ENCODE data around the gene CPLX1. TPM values are rescaled to one million over a fixed set of nuclear protein-coding genes. Genes with fewer than 3 reads are reported as not detected.
"Not testable (repeated sequence)": the region's sequence is repeated elsewhere in the genome, so short reads cannot be mapped to it uniquely, and the experiment has no call there.

Gene CPLX1
- total RNA-seq, 1 experiment from 2014 or later: 0.64 TPM

DNA sequence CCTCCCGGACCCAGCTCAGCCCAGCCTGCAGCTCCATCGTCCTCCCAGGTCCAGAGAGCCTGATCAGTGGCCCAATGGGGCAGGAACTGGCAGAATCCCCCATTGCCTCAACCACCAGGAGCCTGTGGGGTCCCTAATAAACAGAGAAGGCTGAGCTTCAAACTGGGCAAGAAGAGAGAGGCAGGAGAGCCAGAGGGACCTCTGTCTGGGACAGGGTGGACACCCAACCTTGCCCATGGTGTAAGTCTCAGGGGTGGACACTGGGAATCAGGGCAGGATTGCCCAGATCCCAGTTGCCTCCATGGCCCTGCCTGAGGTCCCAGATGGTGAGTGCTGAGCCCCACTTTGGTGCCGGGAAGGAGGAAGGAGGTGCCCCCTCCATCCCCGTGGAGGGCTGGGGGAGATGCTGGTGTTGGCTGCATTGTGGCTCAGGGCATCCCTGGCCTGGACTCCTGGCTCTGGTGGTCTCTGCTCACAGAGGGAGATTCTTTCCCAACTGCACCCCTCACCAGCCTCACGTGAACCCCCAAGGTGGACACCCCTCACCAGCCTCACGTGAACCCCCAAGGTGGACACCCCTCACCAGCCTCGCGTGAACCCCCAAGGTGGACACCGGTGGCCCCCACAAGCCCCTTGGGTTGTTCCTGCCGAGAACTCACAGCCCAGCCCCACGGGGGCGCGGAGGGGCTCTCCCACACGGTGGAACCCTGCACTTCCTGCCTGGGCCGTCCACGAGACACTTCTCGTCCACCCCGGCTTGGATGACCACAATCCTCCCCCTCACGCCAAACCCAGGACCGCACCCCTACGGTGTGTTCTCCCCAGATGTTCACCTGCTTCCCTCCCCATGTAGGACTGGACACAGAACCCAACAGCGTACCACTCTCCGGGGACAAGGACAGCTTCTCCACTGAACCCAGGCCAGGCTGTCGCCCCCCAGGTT lies 5.4 kb downstream of the CPLX1 start:
- no peak for DNase-seq (ENCODE audit: low spot score)

DNA sequence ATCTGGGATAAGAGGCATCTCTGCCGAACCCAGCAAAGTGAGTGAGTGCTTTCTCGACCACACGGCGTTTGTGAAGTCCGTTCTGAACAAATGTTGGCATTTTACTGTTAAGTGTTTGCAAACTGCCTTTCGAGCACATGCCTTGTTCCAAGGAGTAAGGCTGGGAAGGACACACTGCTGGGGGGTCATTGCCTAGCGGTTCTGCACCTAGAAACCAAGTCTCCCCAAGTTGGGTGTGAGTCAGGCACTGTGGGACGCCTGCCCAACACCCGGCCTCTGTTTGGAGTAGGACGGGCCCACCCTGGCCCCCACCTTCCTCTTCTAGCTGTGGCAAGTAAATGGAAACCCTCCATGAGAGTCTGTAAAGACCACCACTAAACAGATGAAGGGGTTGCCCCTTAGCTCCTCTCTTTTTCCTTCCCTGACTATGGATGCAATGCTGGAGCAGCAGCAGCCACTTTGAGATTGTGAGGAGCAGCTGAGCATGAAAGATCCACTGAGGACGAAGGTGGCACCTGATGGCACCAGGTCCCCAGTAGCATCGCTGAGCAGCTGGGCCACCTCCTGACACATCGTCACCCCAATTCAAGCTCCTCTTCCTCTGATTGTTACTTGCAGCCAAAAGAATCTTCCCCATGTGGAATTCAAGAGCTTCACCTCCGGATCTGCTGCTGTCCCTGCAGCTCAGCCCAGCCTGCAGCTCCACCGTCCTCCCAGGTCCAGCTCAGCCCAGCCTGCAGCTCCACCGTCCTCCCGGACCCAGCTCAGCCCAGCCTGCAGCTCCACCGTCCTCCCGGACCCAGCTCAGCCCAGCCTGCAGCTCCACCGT lies 6.3 kb downstream of the CPLX1 start:
- no peak for DNase-seq (ENCODE audit: low spot score)

DNA sequence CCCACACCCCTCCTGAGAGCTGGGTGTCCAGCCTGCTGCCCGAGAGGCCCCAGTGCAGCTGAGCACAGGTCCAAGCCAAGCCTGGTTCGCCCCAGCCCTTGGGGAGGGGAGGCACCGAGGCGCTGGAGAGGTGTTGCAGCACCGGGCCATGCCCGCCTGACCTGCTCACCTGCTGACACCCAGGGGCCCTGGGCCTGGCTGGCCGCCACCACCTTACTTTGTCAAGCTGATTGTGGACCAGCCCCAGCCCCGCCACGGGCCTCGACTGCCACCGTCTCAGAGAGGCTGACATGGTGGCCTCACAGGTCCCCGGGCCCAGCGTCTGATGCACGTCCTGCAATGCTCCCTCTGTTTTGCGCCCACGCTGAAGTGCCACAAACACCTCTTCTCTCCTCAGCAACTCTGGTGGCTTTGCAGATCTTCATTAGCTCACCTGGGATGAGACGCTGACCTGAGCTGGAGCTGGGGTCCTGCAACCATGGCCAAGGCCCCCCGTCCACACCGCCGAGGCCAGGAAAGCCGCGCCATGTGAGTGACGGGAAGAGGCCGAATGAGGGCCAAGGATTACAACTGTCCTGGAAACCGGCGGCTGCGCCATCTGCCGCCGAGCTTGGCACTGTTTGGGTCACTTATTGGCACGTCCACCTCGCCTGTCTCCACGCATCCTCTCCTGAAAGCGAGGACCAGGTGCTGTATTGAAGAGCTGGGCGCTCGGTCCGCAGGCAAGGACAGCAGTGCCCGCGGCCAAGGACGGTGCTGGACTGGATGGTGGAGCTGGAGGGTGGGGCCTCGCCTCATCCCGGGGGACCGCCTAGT lies 7.6 kb downstream of the CPLX1 start:
- DNase-seq (ENCODE audit: low spot score): no peak

DNA sequence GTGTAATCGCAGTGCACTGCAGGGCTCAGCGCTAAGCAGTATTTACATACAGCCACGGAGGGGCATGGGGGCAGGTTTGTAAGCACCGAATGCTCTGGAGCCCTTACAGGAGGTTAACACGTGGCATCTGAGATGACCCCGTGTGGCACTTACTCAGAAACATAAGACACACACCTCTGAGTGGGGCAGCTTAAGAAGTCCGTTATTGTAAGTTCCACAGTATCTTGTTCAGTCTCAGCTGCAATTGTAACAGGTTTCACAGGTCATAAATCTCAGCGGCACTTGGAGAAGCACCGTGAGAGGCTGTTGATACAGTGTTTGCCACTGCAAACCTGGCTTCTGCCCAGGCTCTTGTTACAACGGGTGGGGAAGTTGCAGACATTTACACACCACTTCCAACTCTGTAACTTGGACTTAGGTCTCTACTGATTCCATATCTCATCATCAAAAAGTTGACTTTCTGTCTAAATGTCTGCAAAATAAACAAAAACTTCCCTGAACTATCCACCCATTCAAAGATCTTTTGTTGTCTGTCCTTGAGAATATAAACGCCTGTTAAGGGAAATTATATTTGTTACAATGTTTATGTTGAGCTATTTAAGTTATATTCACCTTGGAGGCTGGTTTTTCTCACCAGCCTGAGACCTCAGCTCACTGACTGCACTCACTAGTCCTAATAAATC lies 10.3 kb downstream of the CPLX1 start:
- no peak for DNase-seq (ENCODE audit: low spot score)

DNA sequence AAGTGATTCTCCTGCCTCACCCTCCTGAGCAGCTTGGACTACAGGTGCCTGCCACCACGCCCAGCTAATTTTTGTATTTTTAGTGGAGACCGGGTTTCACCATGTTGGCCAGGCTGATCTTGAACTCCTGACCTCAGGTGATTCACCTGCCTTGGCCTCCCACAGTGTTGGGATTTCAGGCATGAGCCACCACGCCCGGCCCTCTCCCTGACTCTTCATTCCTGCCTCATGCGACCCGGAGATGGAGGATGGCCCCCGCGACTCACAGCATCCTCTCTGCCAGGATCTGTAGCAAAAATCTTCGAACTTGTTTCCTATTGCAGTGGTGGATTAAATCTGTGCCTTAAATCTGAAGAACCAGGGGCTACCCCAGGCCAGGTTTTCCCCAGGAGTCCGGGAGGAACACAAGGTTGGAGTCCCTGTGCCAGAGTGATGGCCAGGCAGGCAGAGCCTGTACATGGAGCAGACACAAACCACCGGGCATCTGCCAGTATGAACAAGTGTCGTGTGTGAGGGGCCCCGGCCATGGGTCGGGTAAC lies 11.5 kb downstream of the CPLX1 start:
- no peak for DNase-seq (ENCODE audit: low spot score)

DNA sequence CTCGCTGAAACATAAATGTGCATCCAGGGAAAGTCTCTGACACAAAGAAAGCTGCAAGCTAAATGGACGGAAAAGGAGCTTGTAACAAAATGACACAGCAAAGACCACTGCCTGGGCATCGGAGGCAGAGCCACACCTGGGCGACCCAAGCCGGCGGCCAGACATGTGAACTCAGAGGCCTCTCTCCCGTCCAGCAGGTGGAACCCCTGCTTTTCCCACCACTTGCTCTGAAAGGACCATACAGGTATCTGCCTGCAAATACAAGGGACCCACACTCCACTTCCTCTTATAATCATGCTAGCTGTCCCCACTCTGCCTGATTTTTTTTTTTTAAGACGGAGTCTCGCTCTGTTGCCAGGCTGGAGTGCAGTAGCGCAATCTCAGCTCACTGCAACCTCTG lies 12.0 kb downstream of the CPLX1 start:
- no peak for DNase-seq (ENCODE audit: low spot score)

DNA sequence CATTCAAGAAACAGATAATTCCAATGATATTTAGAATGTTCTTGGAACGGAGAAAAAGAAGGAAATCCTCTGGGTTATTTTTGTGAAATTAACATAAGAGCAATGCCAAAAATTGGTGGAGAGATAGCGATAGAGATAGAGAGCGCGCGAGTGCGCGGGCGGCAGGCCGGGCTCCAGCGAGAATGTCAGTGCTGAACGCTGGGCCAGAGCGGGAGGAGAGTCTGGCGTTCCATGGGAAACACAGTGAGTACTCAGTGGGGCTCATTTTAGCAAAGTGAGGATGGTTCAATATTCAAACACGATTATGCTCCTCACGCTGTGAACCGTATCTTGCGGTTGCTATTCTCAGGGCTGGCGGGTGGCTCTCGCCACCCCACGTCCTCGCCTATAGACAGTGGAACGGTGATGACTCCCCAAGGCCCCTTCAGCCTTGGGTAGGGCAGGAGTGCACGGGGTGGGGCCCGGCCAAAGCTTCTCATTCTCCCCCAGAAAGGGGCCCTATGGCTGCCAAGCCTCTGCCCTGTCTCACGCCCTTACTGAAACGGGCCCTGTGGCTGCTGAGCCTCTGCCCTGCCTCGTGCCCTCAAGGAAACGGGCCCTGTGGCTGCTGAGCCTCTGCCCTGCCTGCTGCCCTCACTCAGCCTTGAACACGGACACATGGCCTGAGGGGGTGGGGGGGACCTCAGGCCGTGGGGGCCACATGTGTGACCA lies 16.9 kb downstream of the CPLX1 start:
- no peak for DNase-seq (ENCODE audit: low spot score)

DNA sequence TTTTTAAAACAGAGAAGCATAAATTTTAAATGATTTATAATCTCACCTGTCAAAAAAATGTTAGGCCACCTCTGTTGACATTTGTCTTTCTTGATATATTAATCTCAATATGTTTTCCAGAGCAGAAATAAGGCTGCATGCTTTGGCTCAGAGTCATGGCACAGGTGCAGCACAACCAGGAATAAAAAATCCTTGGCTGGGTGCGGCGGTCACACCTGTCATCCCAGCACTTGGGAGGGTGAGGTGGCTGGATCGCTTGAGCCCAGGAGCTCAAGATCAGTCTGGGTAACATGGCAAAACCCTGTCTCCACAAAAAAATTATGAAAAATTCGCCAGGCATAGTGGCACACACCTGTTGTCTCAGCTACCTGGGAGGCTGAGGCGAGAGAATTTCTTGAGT lies 18.1 kb downstream of the CPLX1 start:
- DNase-seq (ENCODE audit: low spot score): no peak

DNA sequence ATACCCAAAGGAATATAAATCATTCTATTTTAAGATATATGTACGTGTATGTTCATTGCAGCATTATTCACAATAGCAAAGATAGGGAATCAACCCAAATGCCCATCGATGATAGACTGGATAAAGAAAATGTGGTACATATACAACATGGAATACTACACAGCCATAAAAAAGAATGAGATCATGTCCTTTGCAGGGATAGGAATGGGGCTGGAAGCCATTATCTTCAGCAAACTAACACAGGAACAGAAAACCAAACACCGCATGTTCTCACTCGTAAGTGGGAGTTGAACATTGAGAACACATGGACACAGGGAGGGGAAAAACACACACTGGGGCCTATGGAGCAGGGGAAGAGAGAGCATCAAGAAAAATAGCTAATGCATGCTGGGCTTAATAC lies 18.9 kb downstream of the CPLX1 start:
- not testable (repeated sequence) for DNase-seq (ENCODE audit: low spot score)

DNA sequence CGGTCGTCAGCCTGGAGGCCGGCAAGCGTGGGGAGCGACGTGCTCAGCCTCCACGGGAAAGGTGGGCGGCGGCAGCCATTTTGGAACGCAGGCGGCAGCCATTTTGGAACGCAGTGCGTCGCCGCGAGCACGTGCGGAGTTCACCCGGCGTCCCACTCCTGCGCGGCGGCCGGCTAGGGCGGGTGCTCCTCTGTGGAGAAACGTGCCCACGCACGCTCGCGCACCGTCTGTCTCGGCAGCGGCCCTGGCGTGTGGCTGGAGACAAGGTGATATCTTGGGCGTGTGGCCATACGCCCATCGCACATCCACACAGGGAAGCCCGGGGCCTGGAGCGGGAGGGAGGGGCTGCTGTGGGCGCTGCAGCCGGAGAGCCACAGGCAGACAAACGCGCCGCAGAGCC lies 21.1 kb downstream of the CPLX1 start:
- DNase-seq (ENCODE audit: low spot score): no peak

DNA sequence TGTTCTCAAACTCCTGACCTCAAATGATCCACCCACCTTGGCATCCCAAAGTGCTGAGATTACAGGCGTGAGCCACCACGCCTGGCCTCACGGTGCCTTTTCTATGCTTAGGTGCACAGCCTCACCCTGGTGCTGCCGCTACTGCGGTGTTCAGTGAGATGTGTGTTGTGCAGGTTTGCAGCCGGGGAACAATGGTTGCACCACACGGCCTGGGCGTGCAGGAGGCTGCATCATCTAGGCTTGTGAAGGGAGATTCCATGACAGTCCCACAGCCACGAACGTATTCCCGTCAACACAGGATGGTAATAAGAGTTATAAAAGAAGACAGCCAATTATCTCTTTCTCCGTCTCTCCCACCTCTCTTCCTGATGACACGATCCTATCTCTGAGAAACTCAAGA lies 22.0 kb downstream of the CPLX1 start:
- DNase-seq (ENCODE audit: low spot score): no peak

DNA sequence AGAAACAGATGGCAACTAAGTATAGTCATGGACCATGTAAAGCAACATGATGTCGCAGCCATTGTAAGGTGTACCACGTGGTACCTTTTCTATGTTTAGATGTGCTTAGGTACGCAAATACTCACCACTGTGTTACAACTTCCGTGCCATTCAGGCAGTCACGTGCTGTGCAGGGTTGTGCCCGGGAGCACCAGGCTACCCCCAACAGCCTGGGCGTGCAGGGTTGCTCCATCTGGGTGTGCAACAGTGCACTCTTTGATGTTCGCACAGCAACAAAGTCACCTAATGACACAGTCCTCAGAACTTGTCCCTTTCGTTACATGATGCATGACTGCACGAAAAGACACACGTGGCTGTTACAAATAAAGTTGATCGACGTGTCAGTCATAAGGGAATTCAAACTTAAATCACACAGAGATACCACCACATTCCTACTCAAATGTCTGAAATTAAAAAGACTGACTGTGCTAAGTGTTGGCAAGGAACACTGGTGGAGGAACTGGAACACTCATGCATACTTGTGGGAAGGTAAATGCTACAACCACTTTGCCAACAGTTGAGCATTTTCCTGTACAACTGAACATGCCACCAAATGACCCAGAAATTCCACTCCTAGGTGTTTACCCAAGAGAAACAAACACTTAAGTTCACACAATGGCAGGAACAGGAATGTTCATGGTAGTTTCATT lies 24.3 kb downstream of the CPLX1 start:
- DNase-seq (ENCODE audit: low spot score): no peak

DNA sequence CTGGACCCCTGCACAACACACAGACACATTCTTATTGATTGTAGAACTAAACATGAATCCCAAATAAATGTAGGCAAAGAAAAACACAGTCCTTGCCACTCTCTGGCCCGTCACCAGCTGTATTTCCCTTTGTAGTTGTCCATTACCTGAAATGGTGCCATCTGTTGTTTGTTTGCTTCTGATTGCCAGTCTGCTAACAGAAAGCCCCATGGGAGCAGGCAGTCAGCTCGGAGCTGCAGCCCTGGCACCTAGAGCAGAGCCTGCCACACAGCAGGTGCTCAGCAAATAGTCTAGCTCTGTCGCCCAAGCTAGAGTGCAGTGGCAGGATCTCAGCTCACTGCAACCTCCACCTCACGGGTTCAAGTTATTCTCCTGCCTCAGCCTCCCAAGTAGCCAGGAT lies 28.9 kb downstream of the CPLX1 start:
- no peak for DNase-seq (ENCODE audit: low spot score)

DNA sequence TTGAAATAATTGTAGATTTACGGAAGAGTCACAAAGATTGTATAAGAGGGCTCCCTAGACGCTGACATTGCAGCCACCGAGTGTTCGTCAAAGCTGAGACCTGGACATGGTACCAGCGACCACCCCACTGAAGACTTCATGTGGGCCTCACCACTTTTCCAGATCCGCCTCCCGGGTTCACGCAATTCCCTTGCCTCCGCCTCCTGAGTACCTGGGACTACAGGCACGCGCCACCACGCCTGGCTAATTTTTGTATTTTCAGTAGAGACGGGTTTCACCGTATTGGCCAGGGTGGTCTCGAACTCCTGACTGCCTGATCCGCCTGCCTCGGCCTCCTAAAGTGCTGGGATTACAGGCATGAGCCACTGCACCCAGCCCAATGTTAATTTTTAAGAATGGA lies 29.7 kb downstream of the CPLX1 start:
- DNase-seq (ENCODE audit: low spot score): no peak

DNA sequence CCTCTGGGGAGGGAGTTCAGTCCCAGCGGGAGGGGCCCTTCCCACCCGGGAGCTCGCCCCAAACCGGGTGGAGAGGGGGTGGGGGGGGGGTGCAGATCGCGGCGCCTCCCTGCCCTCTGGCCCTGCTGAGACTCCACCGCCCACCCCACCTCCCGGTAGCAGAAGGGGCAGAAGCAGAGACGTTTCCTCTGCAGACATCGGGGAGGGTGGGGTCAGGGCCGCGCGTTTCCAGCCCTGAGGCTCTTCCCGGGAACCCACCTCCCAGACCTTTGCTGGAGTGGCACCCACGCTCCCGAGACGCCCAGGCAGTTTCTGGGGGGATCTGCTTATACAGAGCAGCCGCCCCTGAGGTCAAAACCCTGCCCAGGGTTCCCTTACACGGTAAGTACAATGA lies 30.2 kb downstream of the CPLX1 start:
- no peak for DNase-seq (ENCODE audit: low spot score)

DNA sequence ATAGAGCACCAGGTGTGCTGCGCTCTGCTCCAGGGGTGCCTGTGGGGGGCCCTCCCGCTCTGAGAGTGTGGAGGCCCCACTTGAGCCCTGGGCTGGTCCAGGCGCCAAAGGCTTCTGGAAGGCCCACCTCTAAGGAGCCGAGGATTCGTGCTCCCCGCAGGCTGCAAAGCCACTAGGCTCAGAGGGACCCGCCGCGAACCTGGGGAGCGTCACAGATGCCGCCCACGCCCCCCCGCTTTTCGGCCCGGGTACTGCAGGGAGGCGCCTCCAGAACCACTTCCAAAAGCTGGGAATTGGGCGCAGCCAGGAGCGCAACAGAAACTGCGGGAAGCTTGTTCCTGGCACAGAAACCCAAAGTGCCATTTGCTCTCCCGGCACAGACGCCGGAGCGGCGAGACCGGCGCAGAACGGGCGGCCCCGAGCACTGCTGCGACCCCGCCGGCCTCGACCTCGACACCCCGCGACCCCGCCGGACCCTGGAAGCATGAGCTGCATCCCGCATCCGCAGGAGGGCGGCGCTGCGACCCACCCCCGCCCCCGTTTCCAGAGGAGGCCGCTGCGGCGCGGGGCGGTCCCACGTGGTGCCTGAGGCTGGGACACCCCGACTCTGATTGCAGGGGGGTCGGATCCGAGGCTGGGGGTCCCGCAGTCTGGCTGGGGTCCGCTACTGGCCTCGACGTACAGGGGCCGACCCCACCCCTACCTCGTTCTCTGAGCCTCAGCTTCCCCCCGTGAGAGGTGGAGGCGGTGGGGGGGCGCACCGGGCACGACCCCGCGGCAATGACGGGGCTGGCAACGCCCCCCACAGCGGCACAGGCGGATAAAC lies 30.8 kb downstream of the CPLX1 start:
- no peak for DNase-seq (ENCODE audit: low spot score)

DNA sequence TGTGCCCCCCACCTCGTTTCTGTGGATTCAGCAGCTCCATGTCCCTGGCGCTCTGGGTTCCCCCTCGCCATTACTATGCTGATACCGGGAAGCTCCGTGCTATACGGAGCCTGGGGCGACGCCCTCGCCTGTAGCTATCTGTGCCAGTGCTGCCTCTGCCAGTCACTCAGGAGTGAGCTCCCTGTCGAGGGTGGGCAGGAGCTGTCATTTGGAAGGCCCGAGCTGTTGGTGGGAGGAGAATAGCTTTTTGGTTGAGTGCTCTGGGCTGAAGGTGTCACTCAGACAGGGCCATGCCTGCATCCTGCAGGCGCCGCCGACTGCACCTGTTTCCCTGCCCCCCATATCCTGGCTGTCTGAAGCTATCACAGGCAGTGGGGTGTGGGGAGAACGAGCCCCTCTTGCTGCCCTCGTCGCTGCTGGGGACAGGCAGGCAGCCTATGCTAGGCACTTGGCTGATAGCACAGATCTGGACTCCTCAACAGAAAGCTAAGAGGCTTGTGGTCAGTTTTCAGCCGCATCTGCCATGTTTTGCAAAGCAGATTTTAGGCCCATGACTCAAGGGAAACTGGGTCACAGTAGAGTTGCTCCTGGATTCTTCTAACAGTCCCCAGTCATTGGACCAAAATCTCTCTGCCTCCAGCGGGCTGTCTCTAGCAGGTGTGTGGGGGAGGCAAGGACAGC lies 31.8 kb downstream of the CPLX1 start:
- DNase-seq (ENCODE audit: low spot score): no peak

DNA sequence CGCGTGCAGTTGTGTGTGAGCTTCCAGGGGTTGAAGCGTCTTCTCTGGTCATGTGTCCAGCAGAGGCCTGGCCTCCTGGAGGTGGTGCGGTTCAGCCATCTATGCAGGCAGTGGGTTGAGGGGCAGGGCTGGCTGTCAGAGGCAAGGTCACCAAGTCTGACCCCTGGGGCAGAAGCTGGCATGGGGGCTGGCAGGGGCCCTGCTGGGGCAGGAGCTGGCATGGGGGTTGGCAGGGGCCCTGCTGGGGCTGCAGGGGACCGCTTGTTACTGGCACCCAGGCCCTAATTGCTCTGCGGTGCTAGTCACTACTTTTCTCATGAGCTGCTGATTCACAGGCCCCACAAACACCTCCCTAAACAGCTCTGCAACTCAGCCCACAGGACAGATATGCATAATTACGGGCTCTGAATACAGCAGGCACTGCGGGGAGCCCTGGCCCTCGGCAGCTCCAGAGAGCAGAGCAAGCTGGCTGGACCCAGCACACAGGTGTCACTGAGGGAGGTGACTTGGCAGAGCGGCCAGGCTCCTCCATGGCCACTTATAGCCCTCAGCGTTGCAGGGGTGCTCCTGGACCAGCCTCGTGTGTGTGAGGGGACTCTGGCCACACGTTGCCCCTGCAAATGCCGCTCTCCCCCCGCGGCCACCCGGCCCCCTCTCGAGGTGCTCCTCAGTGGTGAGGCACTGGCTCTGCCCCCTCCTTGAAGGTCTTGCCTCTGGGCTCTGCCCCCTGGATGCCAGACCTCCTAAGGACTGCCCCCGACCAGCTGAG lies 32.7 kb downstream of the CPLX1 start:
- DNase-seq (ENCODE audit: low spot score): no peak

Measured in A172 (cell line).